Upper lobe of left lung (tissue), 4 donors: Measurements from ENCODE around the gene HRH1.

Source experiments
- EP300 ChIP-seq, 4 donors: sonication (generic); formaldehyde crosslinking; IDR thresholded peaks; one replicate each; pipeline ENCODE4 v1.5.1; 2017; ENCODE audit warnings: antibody characterized with exemption in 4 of 4, control low read depth in 2 of 4
- POLR2A ChIP-seq, 4 donors: fragments of 450-650 bp; IDR thresholded peaks; one replicate each; pipeline ENCODE4 v1.5.1; 2016 to 2017; ENCODE audit warnings: antibody characterized with exemption in 4 of 4, mild to moderate bottlenecking in 2 of 4
- POLR2AphosphoS5 ChIP-seq, 2 donors: sonication (generic); formaldehyde crosslinking; IDR thresholded peaks; one replicate each; pipeline ENCODE4 v1.5.1; 2017; ENCODE audit warnings: antibody characterized with exemption in 2 of 2
- TF ChIP-seq, protein P1 (sequence below), 6 experiments: fragments of 450-650 bp in 4 of 6; fragments of 200-600 bp in 2 of 6; sonication (generic) in 2 of 6; IDR thresholded peaks; one replicate each; pipeline ENCODE4 v1.5.1; 2016 to 2019; ENCODE audit warnings: antibody characterized with exemption in 6 of 6

DNA sequence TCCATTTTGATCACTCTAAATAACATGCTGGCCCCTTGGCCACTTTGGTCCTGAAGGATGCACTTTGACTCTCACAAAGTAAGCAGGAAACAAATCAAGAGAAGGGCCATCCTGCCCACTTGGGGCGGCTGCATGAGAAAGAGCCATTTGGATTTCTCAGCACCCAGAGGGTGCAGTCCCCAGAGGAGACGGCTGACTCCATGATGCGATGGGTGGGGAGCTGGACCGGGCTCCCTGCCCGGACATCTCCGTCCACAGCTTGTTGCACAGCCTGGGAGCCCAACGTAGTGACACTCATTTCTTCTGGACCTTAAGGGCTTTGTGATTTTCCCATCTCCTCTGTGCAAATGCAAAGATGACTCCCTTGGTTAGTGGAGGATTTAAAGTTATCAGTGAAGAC is 4.0 kb upstream of the HRH1 start:
- TF ChIP-seq POLR2AphosphoS5 (IDR thresholded peaks at IDR 0.05) (no peak), POLR2A (IDR thresholded peaks at IDR 0.05) (no peak), EP300 (IDR thresholded peaks at IDR 0.05) (no peak)
- TF ChIP-seq, protein P1, sequence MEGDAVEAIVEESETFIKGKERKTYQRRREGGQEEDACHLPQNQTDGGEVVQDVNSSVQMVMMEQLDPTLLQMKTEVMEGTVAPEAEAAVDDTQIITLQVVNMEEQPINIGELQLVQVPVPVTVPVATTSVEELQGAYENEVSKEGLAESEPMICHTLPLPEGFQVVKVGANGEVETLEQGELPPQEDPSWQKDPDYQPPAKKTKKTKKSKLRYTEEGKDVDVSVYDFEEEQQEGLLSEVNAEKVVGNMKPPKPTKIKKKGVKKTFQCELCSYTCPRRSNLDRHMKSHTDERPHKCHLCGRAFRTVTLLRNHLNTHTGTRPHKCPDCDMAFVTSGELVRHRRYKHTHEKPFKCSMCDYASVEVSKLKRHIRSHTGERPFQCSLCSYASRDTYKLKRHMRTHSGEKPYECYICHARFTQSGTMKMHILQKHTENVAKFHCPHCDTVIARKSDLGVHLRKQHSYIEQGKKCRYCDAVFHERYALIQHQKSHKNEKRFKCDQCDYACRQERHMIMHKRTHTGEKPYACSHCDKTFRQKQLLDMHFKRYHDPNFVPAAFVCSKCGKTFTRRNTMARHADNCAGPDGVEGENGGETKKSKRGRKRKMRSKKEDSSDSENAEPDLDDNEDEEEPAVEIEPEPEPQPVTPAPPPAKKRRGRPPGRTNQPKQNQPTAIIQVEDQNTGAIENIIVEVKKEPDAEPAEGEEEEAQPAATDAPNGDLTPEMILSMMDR (IDR thresholded peaks at IDR 0.05), result no peak
